Kidney (tissue), 14 donors: Measurements from ENCODE around the gene THSD4. TPM values are rescaled to one million over a fixed set of nuclear protein-coding genes. Genes with fewer than 3 reads are reported as not detected.

Source experiments
- DNase-seq, 5 donors: peaks; one replicate each; pipeline ENCODE4 v3.0.0-alpha.2; 2013 to 2020
- FAIRE-seq: peaks from 2 replicates; lab custom pipeline; 2012; peaks lifted over from hg19 to GRCh38; lab: Jason Lieb, UNC
- H3K27ac ChIP-seq, 2 donors: one replicate each; pipeline ENCODE4 v1.7.0; 2013; ENCODE audit warnings: low read depth in 2 of 2, low read length in 2 of 2, inconsistent platforms in 1 of 2
- H3K27me3 ChIP-seq: one replicate; pipeline ENCODE4 v1.7.1; 2013; ENCODE audit warnings: low read length, inconsistent platforms; ENCODE audit not compliant: control insufficient read depth, insufficient read depth
- H3K36me3 ChIP-seq, 3 donors: one replicate each; pipeline versions ENCODE4 v1.7.0 to v1.7.1; 2013; ENCODE audit warnings: low read length in 3 of 3, control low read depth in 1 of 3, inconsistent platforms in 1 of 3; ENCODE audit not compliant: insufficient read depth in 3 of 3, control insufficient read depth in 2 of 3
- H3K4me1 ChIP-seq, 3 donors: one replicate each; pipeline versions ENCODE4 v1.7.0 to v1.7.1; 2013; ENCODE audit warnings: low read length in 3 of 3, inconsistent platforms in 1 of 3, low read depth in 1 of 3; ENCODE audit not compliant: control insufficient read depth in 2 of 3, insufficient read depth in 2 of 3
- H3K4me3 ChIP-seq, 3 donors: one replicate each; pipeline versions ENCODE4 v1.7.0 to v1.8.1; 2013; ENCODE audit warnings: low read length in 3 of 3, control low read depth in 1 of 3, inconsistent platforms in 1 of 3
- H3K9ac ChIP-seq, 3 donors: one replicate each; pipeline versions ENCODE4 v1.7.0 to v1.7.1; 2013; ENCODE audit warnings: low read length in 3 of 3, control low read depth in 1 of 3, inconsistent platforms in 1 of 3
- H3K9me3 ChIP-seq, 3 donors: one replicate each; pipeline versions ENCODE4 v1.7.0 to v1.7.1; 2013; ENCODE audit warnings: low read length in 3 of 3, control low read depth in 1 of 3, inconsistent platforms in 1 of 3; ENCODE audit not compliant: control insufficient read depth in 2 of 3, insufficient read depth in 1 of 3
- CTCF ChIP-seq: IDR thresholded peaks from 3 replicates; pipeline ENCODE4 v1.5.1; 2012; ENCODE audit warnings: mild to moderate bottlenecking, moderate library complexity, borderline replicate concordance; ENCODE audit not compliant: insufficient read depth; ENCODE audit errors: extremely low read depth
- intact Hi-C: fragments of 100-400 bp; cut with DNase I; formaldehyde crosslinking; loops from one replicate; pipeline ENCODE4 v1.11.1; 2022
- polyA plus RNA-seq: library from polyadenylated mRNA; stranded (reverse); fragments of 350-450 nt; fragmentation: Illumina TruSeq; extraction: RNeasy Lipid Tissue Mini Kit (QIAGEN cat#74804); gene quantifications from one replicate; pipeline ENCODE4 v1.2.3, GENCODE V29; 2014; ENCODE audit warnings: low read depth, low replicate concordance; ENCODE audit not compliant: insufficient read depth
- total RNA-seq: library from RNA; stranded (reverse); fragmentation: NEBNext Ultra II Directional; extraction: Animal tissue kit (Norgen Biotek cat#: 25700); gene quantifications from one replicate; pipeline ENCODE4 v1.2.1, GENCODE V29; 2021
- donor health status: control.
- donor health status: control.
- donor health status: control.
- donor health status: control.
- donor health status: control.
- donor health status: DM: yes; HTN: yes; CAD: no.
- donor health status: Normal renal cell carcinoma (clear cell type).

THSD4 gene
- total and polyA plus RNA-seq, 2 donors from 2014 or later = 9.4 to 36.3 TPM

GRCh38 chr15:71335591-71335990 lies 220.3 kb downstream of the THSD4 start:
- intact Hi-C loops = no loop called here
- H3K36me3 ChIP-seq = no peaks in the 10 kb centered on the region
- H3K4me1 ChIP-seq = peaks cover 0 to 8% (median 0%) of the 10 kb centered on the region in 3 donors
- FAIRE-seq (no peak), DNase-seq (peak in 2 of 5 donors; percentile 55 to 72)
- no peak overlapping the region for H3K27ac ChIP-seq
- no peaks in the 10 kb centered on the region for H3K9me3 ChIP-seq
- no peak overlapping the region for H3K9ac ChIP-seq
- no peaks in the 10 kb centered on the region for H3K27me3 ChIP-seq
- H3K4me3 ChIP-seq = no peak overlapping the region
- TF ChIP-seq CTCF = no peak

GRCh38 chr15:71336671-71337070 lies 221.4 kb downstream of the THSD4 start:
- TF ChIP-seq CTCF = no peak
- Histone ChIP-seq H3K27ac (peak overlapping the region; percentile 63 to 76), H3K4me1 (peaks cover 0 to 8% (median 0%) of the 10 kb centered on the region in 3 donors), H3K9ac (no peak overlapping the region), H3K4me3 (no peak overlapping the region), H3K27me3 (no peaks in the 10 kb centered on the region), H3K36me3 (no peaks in the 10 kb centered on the region), H3K9me3 (no peaks in the 10 kb centered on the region)
- intact Hi-C loops = no loop called here
- DNase-seq (no peak), FAIRE-seq (no peak)

- Histone ChIP-seq H3K9me3 (no peaks in the 10 kb centered on the region), H3K4me1 (peaks cover 0 to 8% (median 0%) of the 10 kb centered on the region in 3 donors), H3K27me3 (no peaks in the 10 kb centered on the region), H3K27ac (peak overlapping the region; percentile 64 to 76), H3K4me3 (no peak overlapping the region), H3K36me3 (no peaks in the 10 kb centered on the region), H3K9ac (no peak overlapping the region)
- no peak for TF ChIP-seq CTCF
- FAIRE-seq (no peak), DNase-seq (peak in 4 of 5 donors; percentile 51 to 83 (median 80))
- intact Hi-C loops = no loop called here
Measured at GRCh38 chr15:71337197-71337845, 222.1 kb downstream of the THSD4 start.
